A172 (cell line): ENCODE measurements around the gene ZNF587. TPM values are rescaled to one million over a fixed set of nuclear protein-coding genes. Genes with fewer than 3 reads are reported as not detected.
"Not testable (repeated sequence)": the region's sequence is repeated elsewhere in the genome, so short reads cannot be mapped to it uniquely, and the experiment has no call there.

Experiments
- DNase-seq: peaks from one replicate; pipeline ENCODE4 v3.0.0-alpha.2; 2015; ENCODE audit warnings: low spot score
- total RNA-seq: library from RNA; depleted of rRNA; stranded (reverse); fragments of >200 nt; shearing (Covaris generic); gene quantifications from 2 replicates; pipeline ENCODE4 v1.2.3, GENCODE V29; 2014

ZNF587 gene
- total RNA-seq, 1 experiment from 2014 or later, result 24.7 TPM

- not testable (repeated sequence) for DNase-seq
These were observed 26.5 kb upstream of the ZNF587 start for GRCh38 chr19:57823155-57823554.

GRCh38 chr19:57823608-57824007 is 26.1 kb upstream of the ZNF587 start:
- not testable (repeated sequence) for DNase-seq

- no peak for DNase-seq
These were observed 24.1 kb upstream of the ZNF587 start for GRCh38 chr19:57825511-57825910.

- DNase-seq, result no peak
These were observed 20.3 kb upstream of the ZNF587 start for GRCh38 chr19:57829316-57829715.

GRCh38 chr19:57830071-57830602 is 19.5 kb upstream of the ZNF587 start, which contains the start of gene ZNF587B:
TSS of gene ZNF587B (plus strand) at chr19:57830299. CDS start at chr19:57830529, 230 bp downstream.
- DNase-seq, result peak; percentile 45

GRCh38 chr19:57836991-57837390 is 12.7 kb upstream of the ZNF587 start:
- not testable (repeated sequence) for DNase-seq

GRCh38 chr19:57838622-57839191 is 11.0 kb upstream of the ZNF587 start:
- not testable (repeated sequence) for DNase-seq

GRCh38 chr19:57841122-57841763 is 8.4 kb upstream of the ZNF587 start:
- DNase-seq, result no peak

GRCh38 chr19:57847164-57847563 is 2.5 kb upstream of the ZNF587 start:
- DNase-seq, result not testable (repeated sequence)

- not testable (repeated sequence) for DNase-seq
These were observed 445 bp upstream of the ZNF587 start for GRCh38 chr19:57849162-57849665.

- DNase-seq, result peak; percentile 72
These were observed 926 bp downstream of the ZNF587 start for GRCh38 chr19:57850553-57851017.

- not testable (repeated sequence) for DNase-seq
These were observed 2.3 kb downstream of the ZNF587 start for GRCh38 chr19:57851812-57852603.

GRCh38 chr19:57854117-57854516 is 4.5 kb downstream of the ZNF587 start:
- not testable (repeated sequence) for DNase-seq

- DNase-seq, result not testable (repeated sequence)
These were observed 12.7 kb downstream of the ZNF587 start for GRCh38 chr19:57862351-57862750.

- no peak for DNase-seq
These were observed 18.3 kb downstream of the ZNF587 start for GRCh38 chr19:57867868-57868492.

- not testable (repeated sequence) for DNase-seq
These were observed 20.0 kb downstream of the ZNF587 start for GRCh38 chr19:57869655-57870054.

- no peak for DNase-seq
These were observed 20.6 kb downstream of the ZNF587 start for GRCh38 chr19:57870225-57870624.

GRCh38 chr19:57872450-57872849 is 22.8 kb downstream of the ZNF587 start:
- no peak for DNase-seq

GRCh38 chr19:57873883-57874799 is 24.5 kb downstream of the ZNF587 start:
- DNase-seq, result not testable (repeated sequence)

- no peak for DNase-seq
These were observed 36.4 kb downstream of the ZNF587 start for GRCh38 chr19:57886046-57886445.
